Activated T-helper 2 cell treated with anti-CD3 and anti-CD28 coated beads, Interferon-gamma antibody, Interleukin-2, Interleukin-4, amounts not matched to agents 10 μg/mL and 5 μg/mL and 100 μg/mL, durations not matched to agents 14 hours and 24 hours and 36 hours (primary cell): ENCODE results near the gene PODNL1. TPM values are rescaled to one million over a fixed set of nuclear protein-coding genes. Genes with fewer than 3 reads are reported as not detected.
"Not testable (repeated sequence)": the region's sequence is repeated elsewhere in the genome, so short reads cannot be mapped to it uniquely, and the experiment has no call there.

Source experiments
- DNase-seq: peaks from one replicate; pipeline ENCODE4 v3.0.0; 2021; ENCODE audit warnings: low spot score
- H3K27ac Mint-ChIP-seq: one replicate; pipeline ENCODE4 v1.8.0; 2021; ENCODE audit warnings: mixed read lengths
- H3K27me3 Mint-ChIP-seq: one replicate; pipeline ENCODE4 v1.8.0; 2021; ENCODE audit warnings: low read depth, mixed read lengths
- H3K36me3 Mint-ChIP-seq: one replicate; pipeline ENCODE4 v1.8.0; 2021; ENCODE audit warnings: low read depth, mixed read lengths
- H3K4me1 Mint-ChIP-seq: one replicate; pipeline ENCODE4 v1.8.0; 2021; ENCODE audit warnings: low read depth, mixed read lengths
- H3K4me3 Mint-ChIP-seq: one replicate; pipeline ENCODE4 v1.8.0; 2021; ENCODE audit warnings: low read depth, mild to moderate bottlenecking, moderate library complexity, mixed read lengths
- H3K9me3 Mint-ChIP-seq: one replicate; pipeline ENCODE4 v1.8.0; 2021; ENCODE audit warnings: mixed read lengths
- intact Hi-C: fragments of 100-400 bp; cut with micrococcal nuclease; formaldehyde crosslinking; loops from one replicate; pipeline ENCODE4 v1.15.1; 2023
- total RNA-seq: library from RNA; stranded (reverse); gene quantifications from 2 replicates; pipeline ENCODE4 v1.2.3, GENCODE V29; 2022

The PODNL1 gene
- total RNA-seq, 1 donor from 2014 or later, result 0.41 TPM

DNA sequence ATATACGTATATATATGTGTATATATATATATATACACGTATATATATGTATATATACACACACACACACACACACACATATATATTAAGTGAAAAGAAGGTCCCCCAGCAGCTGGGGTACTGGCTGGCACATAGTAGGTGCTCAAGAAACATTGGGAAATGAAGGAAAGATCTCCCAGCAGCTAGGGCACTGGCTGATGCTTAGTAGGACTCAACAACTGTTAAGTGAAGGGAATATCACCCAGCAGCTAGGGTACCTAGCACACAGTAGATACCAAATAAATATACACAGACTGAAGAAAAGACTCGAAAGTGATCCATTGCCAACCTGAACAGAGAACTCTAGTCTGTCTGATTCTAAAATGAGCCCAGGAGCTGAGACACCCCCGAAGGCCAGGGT lies 12.2 kb downstream of the PODNL1 start:
- Mint-ChIP-seq H3K36me3 (peaks cover 50% of the 10 kb centered on the region), H3K4me1 (no peaks in the 10 kb centered on the region), H3K27ac (no peak overlapping the region), H3K9me3 (peaks cover 3% of the 10 kb centered on the region), H3K27me3 (no peaks in the 10 kb centered on the region), H3K4me3 (no peak overlapping the region)
- no peak for DNase-seq
- intact Hi-C loops, result no loop called here

DNA sequence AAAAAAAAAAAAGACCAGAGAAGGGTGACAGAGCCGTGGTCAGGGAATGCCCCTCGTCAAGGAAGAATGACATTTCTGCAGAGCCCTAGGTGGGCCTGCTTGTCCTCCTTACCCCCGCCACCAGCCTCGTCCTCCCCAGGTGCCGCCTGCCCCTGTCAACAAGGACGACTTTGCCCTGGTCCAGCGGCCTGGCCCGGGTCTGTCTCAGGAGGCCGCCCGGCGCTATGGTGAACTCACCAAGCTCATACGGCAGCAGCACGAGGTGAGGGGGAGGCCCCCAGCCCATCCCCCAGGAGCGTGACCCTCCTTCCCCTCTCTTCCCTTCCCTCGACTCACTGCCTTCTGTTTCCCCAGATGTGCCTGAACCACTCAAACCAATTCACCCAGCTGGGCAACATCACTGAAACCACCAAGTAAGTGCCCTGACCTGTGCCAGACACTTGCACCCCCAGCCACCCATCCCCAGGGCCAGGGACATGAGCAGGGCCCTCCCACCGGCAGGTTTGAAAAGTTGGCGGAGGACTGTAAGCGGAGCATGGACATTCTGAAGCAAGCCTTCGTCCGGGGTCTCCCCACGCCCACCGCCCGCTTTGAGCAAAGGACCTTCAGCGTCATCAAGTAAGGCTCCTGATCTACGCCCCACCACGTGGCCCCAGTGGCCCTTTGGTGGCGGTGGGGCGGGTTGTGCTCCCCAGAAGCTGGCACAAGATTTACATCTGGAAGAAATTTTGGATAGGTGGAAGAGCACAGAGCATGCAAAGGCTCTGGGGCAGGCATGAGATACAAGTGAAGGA lies 14.8 kb downstream of the PODNL1 start:
- H3K4me3 Mint-ChIP-seq, result no peak overlapping the region
- intact Hi-C loops, result no loop called here
- H3K4me1 Mint-ChIP-seq, result no peaks in the 10 kb centered on the region
- H3K27ac Mint-ChIP-seq, result no peak overlapping the region
- no peak for DNase-seq
- peaks cover 67% of the 10 kb centered on the region for H3K36me3 Mint-ChIP-seq
- H3K9me3 Mint-ChIP-seq, result peaks cover 10% of the 10 kb centered on the region
- no peaks in the 10 kb centered on the region for H3K27me3 Mint-ChIP-seq

DNA sequence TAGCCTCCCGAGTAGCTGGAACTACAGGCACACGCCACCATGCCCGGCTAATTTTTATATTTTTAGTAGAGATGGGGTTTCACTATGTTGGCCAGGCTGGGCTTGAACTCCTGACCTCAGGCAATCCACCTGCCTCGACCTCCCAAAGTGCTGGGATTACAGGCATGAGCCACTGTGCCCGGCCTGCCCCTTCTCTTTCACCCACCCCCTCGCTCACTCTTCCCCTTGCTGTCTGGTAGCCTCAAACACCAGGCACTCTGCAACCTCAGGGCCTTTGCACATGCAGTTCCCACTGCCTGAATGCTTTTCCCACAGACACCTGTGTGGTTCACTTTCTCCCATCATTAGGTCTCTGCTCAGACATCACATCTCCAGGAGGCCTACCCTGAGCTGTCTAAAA lies 16.1 kb downstream of the PODNL1 start:
- DNase-seq, intact Hi-C loops, H3K4me3 Mint-ChIP-seq, H3K27me3 Mint-ChIP-seq, H3K27ac Mint-ChIP-seq, H3K4me1 Mint-ChIP-seq: not testable (repeated sequence)
- Mint-ChIP-seq H3K36me3 (peaks cover 63% of the 10 kb centered on the region), H3K9me3 (peaks cover 10% of the 10 kb centered on the region)

DNA sequence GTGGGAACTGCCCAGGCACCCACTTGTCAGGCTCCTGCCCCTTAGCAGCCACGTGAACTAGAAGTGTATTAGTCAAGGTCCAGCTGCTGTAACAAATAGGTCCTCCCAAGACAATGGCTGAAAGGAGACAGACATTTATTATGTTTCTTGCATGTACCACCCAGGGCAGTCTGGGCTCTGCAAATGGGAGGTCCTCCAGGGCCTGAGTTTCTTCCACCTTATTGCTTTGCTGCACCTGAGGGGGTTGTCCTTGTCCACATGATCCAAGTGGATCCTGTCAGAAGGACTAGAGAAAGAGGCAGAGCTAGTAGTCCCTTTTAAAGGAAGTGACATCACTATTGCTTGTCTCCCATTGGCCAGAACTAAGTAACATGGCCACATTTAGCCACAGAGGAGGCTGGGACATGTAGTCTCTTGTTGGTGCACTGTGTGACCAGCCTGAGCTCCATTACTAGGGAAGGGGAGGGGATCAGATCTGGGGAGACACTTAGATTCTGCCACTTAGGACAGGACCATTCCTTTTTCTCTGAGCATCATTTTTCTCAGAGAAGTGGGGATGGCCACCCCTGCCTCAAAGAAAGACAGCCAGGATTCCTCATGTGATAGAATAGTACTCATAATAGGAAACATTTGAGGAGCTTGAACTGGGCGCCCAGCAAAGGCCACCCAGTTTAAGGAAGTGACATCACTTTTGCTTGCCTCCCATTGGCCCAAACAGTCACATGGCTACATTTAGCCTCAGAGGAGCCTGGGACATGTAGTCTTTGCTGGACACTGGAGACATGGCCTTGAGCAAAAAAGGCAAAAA lies 17.1 kb downstream of the PODNL1 start:
- Mint-ChIP-seq H3K4me3 (no peak overlapping the region), H3K27me3 (no peaks in the 10 kb centered on the region), H3K36me3 (peaks cover 57% of the 10 kb centered on the region), H3K4me1 (no peaks in the 10 kb centered on the region), H3K27ac (peak overlapping the region; percentile 58), H3K9me3 (peaks cover 10% of the 10 kb centered on the region)
- no peak for DNase-seq
- intact Hi-C loops, result no loop called here

DNA sequence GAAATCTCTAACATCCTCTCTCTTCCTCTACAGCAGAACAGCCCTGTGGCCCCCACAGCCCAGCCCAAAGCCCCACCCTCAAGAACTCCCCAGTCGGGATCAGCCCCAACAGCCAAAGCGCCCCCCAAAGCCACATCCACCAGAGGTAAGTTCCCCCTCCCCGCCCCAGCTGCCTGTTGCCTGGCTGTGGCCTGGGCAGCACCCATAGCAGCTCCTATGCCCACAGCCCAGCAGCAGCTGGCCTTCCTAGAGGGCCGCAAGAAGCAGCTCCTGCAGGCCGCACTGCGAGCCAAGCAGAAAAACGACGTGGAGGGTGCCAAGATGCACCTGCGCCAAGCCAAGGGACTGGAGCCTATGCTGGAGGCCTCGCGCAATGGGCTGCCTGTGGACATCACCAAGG lies 17.7 kb downstream of the PODNL1 start:
- H3K4me1 Mint-ChIP-seq, result no peaks in the 10 kb centered on the region
- no peak for DNase-seq
- no peaks in the 10 kb centered on the region for H3K27me3 Mint-ChIP-seq
- H3K27ac Mint-ChIP-seq, result no peak overlapping the region
- peaks cover 60% of the 10 kb centered on the region for H3K36me3 Mint-ChIP-seq
- intact Hi-C loops, result no loop called here
- H3K4me3 Mint-ChIP-seq, result no peak overlapping the region
- H3K9me3 Mint-ChIP-seq, result peaks cover 10% of the 10 kb centered on the region

DNA sequence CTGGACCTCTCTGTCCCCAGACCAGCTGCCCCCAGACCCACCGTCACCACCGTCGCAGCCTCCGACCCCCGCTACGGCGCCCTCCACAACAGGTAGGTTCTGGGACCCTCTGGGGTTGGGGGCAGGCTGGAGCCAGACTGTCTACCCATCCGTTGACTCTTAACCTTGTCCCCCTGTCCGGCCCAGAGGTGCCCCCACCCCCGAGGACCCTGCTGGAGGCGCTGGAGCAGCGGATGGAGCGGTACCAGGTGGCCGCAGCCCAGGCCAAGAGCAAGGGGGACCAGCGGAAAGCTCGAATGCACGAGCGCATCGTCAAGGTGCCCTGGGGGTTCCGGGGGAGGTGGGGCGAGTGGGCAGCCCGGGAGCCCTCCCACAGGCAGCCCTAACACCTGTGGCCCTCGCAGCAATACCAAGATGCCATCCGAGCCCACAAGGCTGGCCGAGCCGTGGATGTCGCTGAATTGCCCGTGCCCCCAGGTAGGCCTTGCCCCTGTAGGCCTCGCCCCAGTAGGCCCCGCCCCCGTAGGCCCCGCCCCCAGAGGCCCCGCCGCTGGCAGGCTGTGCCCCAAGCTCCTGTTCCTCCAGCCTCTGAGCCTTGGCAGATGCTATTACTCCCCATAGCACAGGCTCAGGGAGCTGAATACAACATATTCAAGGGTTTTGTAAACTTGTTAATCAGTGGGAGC lies 19.3 kb downstream of the PODNL1 start:
- H3K36me3 Mint-ChIP-seq, result peaks cover 58% of the 10 kb centered on the region
- no peaks in the 10 kb centered on the region for H3K27me3 Mint-ChIP-seq

DNA sequence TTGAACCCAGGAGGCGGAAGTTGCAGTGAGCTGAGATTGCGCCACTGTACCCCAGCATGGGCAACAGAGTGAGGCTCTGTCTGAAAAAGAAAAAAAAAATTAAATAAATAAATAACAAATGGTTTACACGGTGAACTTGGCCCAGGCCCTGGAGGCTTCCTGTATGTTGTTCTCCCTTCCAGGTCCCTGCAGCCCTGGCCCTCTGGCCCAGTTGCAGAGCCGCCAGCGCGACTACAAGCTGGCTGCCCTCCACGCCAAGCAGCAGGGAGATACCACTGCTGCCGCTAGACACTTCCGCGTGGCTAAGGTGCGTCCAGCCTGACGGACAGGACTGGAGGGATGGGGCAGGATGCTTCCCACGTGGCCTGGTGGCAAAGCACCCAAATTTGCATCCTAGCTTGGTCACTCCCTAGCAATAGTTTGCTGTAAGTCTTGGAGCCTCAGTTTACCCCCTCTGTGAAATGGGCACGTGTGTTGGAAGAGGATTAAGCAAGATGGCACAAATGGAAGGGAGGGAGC lies 20.3 kb downstream of the PODNL1 start:
- Mint-ChIP-seq H3K9me3 (peaks cover 10% of the 10 kb centered on the region), H3K4me1 (no peaks in the 10 kb centered on the region), H3K27ac (no peak overlapping the region), H3K4me3 (no peak overlapping the region), H3K36me3 (peaks cover 53% of the 10 kb centered on the region), H3K27me3 (no peaks in the 10 kb centered on the region)
- intact Hi-C loops, result no loop called here
- no peak for DNase-seq

More for the DNA sequence above, 19.3 kb downstream of the PODNL1 start:
- intact Hi-C loops, result no loop called here
- H3K27ac Mint-ChIP-seq, result no peak overlapping the region
- H3K9me3 Mint-ChIP-seq, result peaks cover 10% of the 10 kb centered on the region
- DNase-seq, result no peak
- H3K4me3 Mint-ChIP-seq, result no peak overlapping the region
- no peaks in the 10 kb centered on the region for H3K4me1 Mint-ChIP-seq

DNA sequence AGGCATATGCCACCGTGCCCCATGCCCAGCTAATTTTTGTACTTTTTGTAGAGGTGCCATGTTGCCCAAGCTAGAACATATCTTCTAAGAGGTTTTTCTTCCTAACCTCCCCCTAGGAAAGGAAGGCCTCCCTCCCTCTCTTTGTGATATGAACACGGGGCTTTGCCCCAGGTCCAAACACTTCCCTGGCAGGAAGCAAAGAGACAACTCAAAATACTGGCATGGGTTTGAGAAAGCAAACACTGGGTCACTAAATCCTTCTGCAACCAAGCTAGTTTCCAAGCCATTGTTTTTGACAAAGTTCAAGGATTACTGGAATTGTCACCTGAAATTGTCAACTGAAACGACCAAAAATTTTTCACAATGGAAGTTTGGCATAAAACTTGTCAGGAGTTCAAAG lies 23.4 kb downstream of the PODNL1 start:
- no peak overlapping the region for H3K27ac Mint-ChIP-seq
- H3K4me1 Mint-ChIP-seq, result no peaks in the 10 kb centered on the region
- intact Hi-C loops, result no loop called here
- H3K9me3 Mint-ChIP-seq, result no peaks in the 10 kb centered on the region
- no peak overlapping the region for H3K4me3 Mint-ChIP-seq
- no peaks in the 10 kb centered on the region for H3K27me3 Mint-ChIP-seq
- DNase-seq, result no peak
- H3K36me3 Mint-ChIP-seq, result peaks cover 35% of the 10 kb centered on the region

DNA sequence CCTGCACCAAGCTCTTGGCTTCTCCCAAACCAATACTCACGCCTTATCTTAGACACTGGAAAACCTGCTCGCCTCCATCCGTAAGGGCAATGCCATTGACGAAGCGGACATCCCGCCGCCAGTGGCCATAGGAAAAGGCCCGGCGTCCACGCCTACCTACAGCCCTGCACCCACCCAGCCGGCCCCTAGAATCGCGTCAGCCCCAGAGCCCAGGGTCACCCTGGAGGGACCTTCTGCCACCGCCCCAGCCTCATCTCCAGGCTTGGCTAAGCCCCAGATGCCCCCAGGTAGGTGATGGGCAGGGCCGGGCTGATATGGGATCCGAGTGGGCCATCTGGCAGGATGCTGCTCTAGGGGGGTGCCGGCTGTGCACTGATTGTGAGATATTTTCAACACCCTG lies 24.9 kb downstream of the PODNL1 start:
- Mint-ChIP-seq H3K36me3 (peaks cover 30% of the 10 kb centered on the region), H3K4me3 (no peak overlapping the region)

DNA sequence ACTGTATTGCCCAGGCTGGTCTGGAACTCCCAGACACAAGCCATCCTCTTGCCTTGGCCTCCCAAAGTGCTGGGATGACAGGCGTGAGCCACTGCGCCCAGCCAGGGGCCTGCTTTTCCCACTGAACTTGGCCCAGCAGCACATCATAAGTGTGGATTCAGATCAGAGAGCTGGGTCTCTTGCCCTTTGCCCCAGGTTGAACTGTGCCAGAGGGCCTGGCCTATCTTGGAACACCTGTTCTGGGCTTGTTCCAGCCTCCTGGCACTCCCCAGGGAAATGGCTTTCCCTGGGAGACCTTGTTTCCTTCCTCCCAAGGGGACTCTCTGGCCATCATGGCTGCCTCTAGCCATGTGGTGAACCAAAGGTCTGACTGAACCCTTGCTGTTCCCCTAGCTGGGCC lies 28.8 kb downstream of the PODNL1 start:
- H3K27ac Mint-ChIP-seq, result no peak overlapping the region
- H3K36me3 Mint-ChIP-seq, result peaks cover 22% of the 10 kb centered on the region
- H3K27me3 Mint-ChIP-seq, result no peaks in the 10 kb centered on the region
- intact Hi-C loops, result no loop called here
- DNase-seq, result no peak
- no peaks in the 10 kb centered on the region for H3K9me3 Mint-ChIP-seq
- H3K4me3 Mint-ChIP-seq, result no peak overlapping the region
- H3K4me1 Mint-ChIP-seq, result peaks cover 16% of the 10 kb centered on the region

More for the DNA sequence above, 24.9 kb downstream of the PODNL1 start:
- Mint-ChIP-seq H3K9me3 (no peaks in the 10 kb centered on the region), H3K27me3 (no peaks in the 10 kb centered on the region), H3K4me1 (no peaks in the 10 kb centered on the region), H3K27ac (no peak overlapping the region)
- intact Hi-C loops, result no loop called here
- DNase-seq, result no peak

DNA sequence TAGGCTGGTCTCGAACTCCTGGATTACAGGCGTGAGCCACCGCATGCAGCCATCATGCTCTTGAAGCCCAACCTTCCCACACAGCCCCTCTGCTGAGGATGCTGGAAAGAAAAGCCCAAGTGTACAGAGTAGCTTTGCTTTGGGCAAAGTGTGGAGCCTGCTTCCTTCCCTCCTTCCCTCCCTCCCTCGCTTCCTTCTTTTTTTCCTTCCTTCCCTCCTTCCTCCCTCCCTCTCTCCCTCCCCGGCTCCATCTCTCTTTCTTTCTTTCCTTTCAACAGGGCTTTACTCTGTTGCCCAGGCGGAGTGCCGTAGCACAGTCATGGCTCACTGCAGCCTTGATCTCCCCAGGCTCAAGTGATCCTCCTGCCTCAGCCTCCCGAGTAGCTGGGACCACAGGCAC lies 29.5 kb downstream of the PODNL1 start:
- peaks cover 22% of the 10 kb centered on the region for H3K36me3 Mint-ChIP-seq
- intact Hi-C loops, result no loop called here
- no peaks in the 10 kb centered on the region for H3K9me3 Mint-ChIP-seq
- H3K27ac Mint-ChIP-seq, result no peak overlapping the region
- no peak overlapping the region for H3K4me3 Mint-ChIP-seq
- H3K4me1 Mint-ChIP-seq, result peaks cover 16% of the 10 kb centered on the region
- H3K27me3 Mint-ChIP-seq, result no peaks in the 10 kb centered on the region
- DNase-seq, result no peak

DNA sequence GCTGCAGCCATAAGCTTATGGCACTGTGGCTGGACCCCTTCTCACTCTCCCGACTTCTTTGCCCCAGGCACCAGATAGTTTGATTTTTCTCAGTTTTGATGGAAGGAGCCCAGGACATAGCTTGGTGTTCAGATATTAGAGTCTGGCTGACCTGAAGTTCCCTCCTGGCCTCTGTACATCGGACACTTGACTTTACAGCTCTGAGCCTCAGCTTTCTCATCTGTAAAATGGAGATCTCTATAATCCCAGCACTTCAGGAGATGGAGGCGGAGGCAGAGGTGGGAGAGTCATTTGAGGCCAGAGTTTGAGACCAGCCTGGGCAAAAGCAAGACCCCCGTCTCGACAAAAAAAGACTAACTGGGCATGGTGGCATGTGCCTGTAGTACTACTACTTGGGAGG lies 31.3 kb downstream of the PODNL1 start:
- DNase-seq, result no peak
- H3K27ac Mint-ChIP-seq, result peak overlapping the region; percentile 70
- H3K9me3 Mint-ChIP-seq, result no peaks in the 10 kb centered on the region
- intact Hi-C loops, result no loop called here
- H3K36me3 Mint-ChIP-seq, result peaks cover 15% of the 10 kb centered on the region
- H3K4me3 Mint-ChIP-seq, result peak overlapping the region; percentile 82
- H3K4me1 Mint-ChIP-seq, result peaks cover 16% of the 10 kb centered on the region
- no peaks in the 10 kb centered on the region for H3K27me3 Mint-ChIP-seq
